Activated T-cell treated with anti-CD3 and anti-CD28 coated beads, Interleukin-2, amount 50 U/mL, for 24 hours (primary cell): ENCODE measurements around the gene BAIAP2L2.
"Not testable (repeated sequence)": the region's sequence is repeated elsewhere in the genome, so short reads cannot be mapped to it uniquely, and the experiment has no call there.

Experiments
- DNase-seq: peaks from one replicate; pipeline ENCODE4 v3.0.0-alpha.2; 2020
- H3K27ac Mint-ChIP-seq: 2 replicates; pipeline ENCODE4 v1.8.0; 2020; ENCODE audit warnings: mild to moderate bottlenecking, mixed read lengths
- H3K27me3 Mint-ChIP-seq: 2 replicates; pipeline ENCODE4 v1.8.0; 2020; ENCODE audit warnings: mixed read lengths
- H3K36me3 Mint-ChIP-seq: 2 replicates; pipeline ENCODE4 v1.8.0; 2020; ENCODE audit warnings: low read depth, mixed read lengths
- H3K4me1 Mint-ChIP-seq: 2 replicates; pipeline ENCODE4 v1.8.0; 2020; ENCODE audit warnings: low read depth, mixed read lengths
- H3K4me3 Mint-ChIP-seq: 2 replicates; pipeline ENCODE4 v1.8.0; 2020; ENCODE audit warnings: mild to moderate bottlenecking, moderate library complexity, mixed read lengths
- H3K9me3 Mint-ChIP-seq: 2 replicates; pipeline ENCODE4 v1.8.0; 2020; ENCODE audit warnings: mixed read lengths

Gene BAIAP2L2

DNA sequence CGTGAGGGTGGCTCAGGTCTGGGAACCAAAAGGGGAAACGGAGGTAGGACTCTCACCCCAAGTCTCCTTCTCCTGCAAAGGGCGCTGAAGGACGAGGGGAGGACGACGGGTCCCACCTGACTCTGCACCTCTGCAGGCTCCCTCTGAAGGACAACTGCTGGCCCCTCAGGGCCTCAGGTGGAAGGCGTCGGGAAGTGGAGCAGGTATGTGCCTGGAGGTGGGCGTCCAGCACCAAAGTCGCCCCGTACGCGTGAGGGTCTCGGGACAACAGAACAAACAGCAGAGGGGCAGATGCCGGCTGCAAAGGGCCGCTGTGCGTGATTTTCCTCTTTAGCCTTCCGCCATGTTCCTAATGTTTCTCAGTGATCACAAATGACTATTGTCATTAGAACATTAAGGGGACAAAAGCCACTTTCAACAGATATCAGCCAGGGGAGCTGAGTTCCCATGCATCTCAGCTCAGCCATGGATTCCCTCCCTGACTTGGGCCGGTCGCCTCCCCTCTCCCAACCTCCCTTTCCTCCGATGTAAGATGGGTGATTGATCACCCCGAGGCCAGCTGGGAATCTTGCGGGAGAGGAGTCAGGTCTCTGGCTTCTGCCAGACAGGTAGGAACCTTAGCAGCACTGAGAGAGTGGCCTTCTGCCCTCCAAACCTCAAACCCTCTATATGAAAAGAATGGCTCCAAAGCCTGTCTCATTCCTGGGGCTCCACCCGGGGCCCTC lies 27.3 kb downstream of the BAIAP2L2 start:
- H3K4me3 Mint-ChIP-seq = no peak overlapping the region
- H3K27ac Mint-ChIP-seq = no peak overlapping the region
- no peaks in the 10 kb centered on the region for H3K36me3 Mint-ChIP-seq
- no peaks in the 10 kb centered on the region for H3K9me3 Mint-ChIP-seq
- DNase-seq = no peak
- peaks cover 40% of the 10 kb centered on the region for H3K27me3 Mint-ChIP-seq
- peaks cover 3% of the 10 kb centered on the region for H3K4me1 Mint-ChIP-seq

DNA sequence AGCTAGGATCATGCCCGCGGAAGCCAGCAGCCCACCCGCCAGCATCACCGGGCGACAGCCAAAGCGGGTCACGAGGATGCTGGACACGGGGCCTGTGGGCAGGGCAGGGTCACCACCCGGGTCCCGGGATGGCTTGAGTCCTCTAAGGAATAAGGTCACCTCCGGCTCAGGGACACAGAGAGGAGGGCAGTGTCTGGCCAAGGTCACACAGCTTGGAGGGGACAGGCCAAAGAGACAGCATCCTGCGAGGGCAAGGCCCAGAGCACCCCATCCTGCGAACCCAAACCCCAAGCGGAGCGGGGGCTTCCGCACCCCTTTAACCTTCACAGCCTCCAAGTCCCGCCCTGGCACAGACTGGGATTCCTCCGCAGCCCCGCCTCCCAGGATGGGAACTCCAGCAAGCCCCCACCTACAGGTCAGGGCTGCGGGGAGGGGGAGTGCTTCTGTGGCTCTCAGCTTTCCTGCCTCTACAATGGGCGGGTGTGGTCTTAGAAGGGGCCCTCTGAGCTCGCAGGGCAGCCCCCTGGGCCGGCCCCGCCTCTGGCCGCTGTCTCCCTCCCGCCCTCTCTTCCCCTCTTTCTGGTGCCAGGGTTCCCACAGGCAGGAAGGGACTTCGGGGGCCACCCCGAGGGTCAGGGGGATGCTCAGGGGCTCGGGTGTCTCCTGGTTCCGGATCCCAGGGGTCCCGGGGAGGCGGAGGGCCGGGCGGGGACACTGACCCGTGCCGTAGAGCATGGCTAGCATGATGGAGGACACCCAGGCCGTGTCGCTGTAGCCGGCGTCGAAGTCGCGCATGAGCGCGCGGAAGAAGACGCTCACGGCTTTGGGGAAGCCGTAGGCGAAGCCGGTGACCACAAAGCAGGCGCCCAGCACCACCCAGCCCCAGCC lies 28.3 kb downstream of the BAIAP2L2 start:
- Mint-ChIP-seq H3K9me3 (no peaks in the 10 kb centered on the region), H3K4me3 (no peak overlapping the region), H3K27me3 (peaks cover 32% of the 10 kb centered on the region), H3K36me3 (no peaks in the 10 kb centered on the region), H3K27ac (no peak overlapping the region), H3K4me1 (peaks cover 3% of the 10 kb centered on the region)
- DNase-seq = peak; percentile 44

DNA sequence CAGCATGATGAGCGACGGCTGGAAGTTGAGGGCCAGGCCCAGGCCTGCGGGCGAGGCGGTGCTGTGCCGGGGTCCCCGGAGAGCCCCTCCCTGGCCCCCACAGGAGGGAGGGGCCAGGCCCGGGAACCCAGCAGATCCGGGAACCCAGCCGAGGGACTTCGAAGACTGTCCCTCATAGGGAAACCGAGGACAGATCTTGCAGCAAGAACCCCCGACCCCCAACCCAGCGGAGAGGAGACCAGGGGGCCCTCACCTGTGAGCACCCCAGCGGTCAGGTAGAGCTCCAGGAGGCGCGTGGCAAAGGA lies 28.9 kb downstream of the BAIAP2L2 start:
- no peak overlapping the region for H3K27ac Mint-ChIP-seq
- no peaks in the 10 kb centered on the region for H3K9me3 Mint-ChIP-seq
- DNase-seq = no peak
- peaks cover 32% of the 10 kb centered on the region for H3K27me3 Mint-ChIP-seq
- H3K36me3 Mint-ChIP-seq = no peaks in the 10 kb centered on the region
- H3K4me1 Mint-ChIP-seq = peaks cover 3% of the 10 kb centered on the region
- H3K4me3 Mint-ChIP-seq = no peak overlapping the region

DNA sequence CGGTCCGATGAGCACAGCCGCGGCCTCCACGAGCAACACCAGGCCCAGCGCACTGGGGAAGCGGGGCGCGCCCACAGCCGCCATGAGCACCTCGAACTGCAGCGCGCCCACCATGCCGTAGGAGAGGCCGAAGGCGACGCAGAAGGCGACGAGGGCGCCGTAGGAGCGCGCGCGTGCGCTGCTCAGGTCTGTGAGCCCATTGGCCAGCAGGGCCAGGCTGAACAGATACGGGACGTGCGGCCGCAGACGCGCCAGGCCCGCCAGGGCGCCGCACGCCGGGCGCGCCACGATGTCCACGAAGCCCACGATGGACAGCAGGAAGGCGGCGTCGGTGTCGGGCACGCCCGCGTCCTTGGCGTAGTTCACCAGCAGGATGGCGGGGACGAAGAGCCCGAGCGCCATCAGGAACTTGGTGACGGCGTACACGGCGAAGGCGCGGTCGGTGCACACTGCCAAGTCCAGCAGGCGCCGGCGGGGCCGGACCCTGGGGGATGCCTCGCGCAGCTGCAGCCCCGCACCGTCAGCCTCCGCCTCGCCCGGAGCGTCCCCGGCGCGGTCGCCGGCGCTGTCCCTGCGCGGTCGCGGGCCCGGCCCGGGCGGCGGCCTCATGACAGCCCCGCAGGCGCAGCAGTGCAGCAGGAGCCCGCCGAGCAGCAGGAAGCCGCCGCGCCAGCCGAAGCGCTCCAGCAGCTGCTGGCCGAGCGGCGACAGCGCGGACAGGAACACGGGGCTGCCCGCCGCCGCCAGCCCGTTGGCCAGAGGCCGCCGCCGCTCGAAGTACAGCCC lies 29.4 kb downstream of the BAIAP2L2 start:
- Mint-ChIP-seq H3K27me3 (peaks cover 32% of the 10 kb centered on the region), H3K9me3 (no peaks in the 10 kb centered on the region), H3K4me1 (peaks cover 3% of the 10 kb centered on the region), H3K4me3 (no peak overlapping the region), H3K27ac (no peak overlapping the region), H3K36me3 (peaks cover under 1% of the 10 kb centered on the region)
- DNase-seq = peak; percentile 49

DNA sequence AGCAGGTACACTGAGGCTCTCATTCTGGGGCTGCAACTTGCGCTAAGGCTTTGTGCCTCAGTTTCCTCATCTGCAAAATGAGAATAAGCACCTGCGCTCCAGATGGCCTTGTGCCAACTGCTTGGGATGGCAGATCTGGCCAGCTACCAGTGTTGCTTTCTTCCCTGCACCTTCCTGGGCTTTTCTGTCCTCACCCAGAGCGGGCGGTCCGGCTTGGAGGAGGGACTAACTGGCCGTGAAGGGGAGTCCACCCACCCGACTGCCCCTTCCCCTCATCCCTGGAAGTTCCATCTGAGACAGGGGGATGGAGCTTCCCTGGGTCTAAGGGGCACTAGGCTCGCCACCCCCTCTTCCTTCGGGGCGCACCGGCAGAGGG lies 30.0 kb downstream of the BAIAP2L2 start:
- H3K27me3 Mint-ChIP-seq = peaks cover 32% of the 10 kb centered on the region
- H3K27ac Mint-ChIP-seq = no peak overlapping the region
- no peak for DNase-seq
- H3K4me3 Mint-ChIP-seq = no peak overlapping the region
- no peaks in the 10 kb centered on the region for H3K9me3 Mint-ChIP-seq
- H3K4me1 Mint-ChIP-seq = peaks cover 3% of the 10 kb centered on the region
- H3K36me3 Mint-ChIP-seq = peaks cover 4% of the 10 kb centered on the region

DNA sequence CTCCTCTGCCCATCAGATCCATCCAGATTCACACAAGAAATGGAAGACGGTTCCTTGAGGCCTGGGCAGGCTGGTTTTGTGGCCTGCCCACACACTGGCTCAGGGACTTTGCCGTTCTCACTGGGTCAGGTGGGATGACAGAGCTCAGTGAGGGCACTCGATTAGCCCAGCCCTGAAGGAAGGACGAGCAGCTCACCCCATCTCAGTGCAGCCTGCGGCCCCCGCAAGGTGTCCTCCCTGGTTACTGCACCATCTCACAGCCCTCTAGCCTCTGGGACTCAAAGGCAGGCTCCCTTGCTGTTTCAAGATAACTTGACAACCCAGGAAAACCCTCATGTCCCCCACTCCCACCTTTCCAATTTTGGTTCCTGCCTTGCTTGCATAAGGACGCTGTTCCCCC lies 30.7 kb downstream of the BAIAP2L2 start:
- no peak for DNase-seq
- Mint-ChIP-seq H3K36me3 (peaks cover 4% of the 10 kb centered on the region), H3K4me1 (peaks cover 3% of the 10 kb centered on the region), H3K27ac (no peak overlapping the region), H3K4me3 (no peak overlapping the region), H3K9me3 (no peaks in the 10 kb centered on the region), H3K27me3 (peaks cover 32% of the 10 kb centered on the region)

DNA sequence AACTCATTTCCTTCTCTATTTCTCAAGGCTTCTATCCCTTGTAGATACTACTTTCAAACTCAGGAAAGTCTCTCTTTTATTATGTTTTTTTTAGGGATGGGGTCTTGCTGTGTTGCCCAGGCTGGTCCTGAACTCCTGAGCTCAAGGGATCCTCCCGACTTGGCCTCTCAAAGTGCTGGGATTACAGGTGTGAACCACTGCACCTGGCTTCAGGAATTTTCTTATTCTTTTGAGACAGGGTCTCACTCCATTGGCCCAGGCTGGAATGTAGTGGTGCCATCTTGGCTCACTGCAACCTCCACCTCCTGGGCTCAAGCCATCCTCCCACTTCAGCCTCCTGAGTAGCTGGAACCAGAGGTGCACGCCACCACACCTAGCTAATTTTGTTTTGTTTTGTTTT lies 31.3 kb downstream of the BAIAP2L2 start:
- not testable (repeated sequence) for DNase-seq, H3K27ac Mint-ChIP-seq, H3K9me3 Mint-ChIP-seq, H3K4me3 Mint-ChIP-seq, H3K36me3 Mint-ChIP-seq, H3K4me1 Mint-ChIP-seq
- peaks cover 32% of the 10 kb centered on the region for H3K27me3 Mint-ChIP-seq

DNA sequence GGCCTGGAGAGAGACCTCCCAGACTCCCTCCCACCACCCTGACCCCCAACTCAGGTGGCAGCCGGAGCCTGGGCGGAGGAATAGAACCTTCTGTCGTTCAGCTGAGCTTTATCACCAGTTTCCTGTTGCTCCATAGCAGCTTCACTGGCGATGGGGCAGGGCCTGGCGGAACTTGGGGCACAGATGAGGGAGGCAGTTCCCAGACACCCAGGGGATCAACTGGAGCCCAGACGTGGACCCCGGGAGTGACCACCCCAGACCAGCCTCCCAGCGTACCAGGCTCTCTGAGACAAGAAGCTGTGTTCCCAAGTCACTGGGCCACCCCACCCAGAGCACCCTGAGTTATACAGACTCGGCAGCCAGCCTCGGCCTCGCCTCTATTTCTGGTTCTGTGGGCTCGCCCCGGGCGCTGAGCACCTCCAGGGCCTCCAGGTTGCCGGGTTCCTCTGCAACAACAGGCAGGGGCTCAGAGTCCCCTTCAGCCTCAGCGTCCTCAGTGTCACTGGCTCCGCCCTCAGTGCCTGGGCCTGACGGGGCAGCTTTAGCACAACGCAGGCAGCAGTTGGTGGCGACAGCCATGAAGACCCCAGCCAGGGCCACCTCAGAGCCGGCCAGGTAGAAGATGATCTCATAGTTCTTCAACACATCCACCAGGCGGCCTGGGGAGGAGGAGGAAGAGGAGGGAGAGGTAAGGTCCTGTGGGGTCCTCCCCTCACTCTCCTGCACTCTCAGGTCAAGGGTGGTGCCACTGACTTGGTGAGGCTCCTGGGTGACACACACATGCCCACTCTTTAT lies 32.2 kb downstream of the BAIAP2L2 start:
- Mint-ChIP-seq H3K27ac (no peak overlapping the region), H3K4me1 (peaks cover 3% of the 10 kb centered on the region), H3K9me3 (no peaks in the 10 kb centered on the region), H3K36me3 (peaks cover 15% of the 10 kb centered on the region), H3K27me3 (peaks cover 29% of the 10 kb centered on the region), H3K4me3 (no peak overlapping the region)
- DNase-seq = no peak

DNA sequence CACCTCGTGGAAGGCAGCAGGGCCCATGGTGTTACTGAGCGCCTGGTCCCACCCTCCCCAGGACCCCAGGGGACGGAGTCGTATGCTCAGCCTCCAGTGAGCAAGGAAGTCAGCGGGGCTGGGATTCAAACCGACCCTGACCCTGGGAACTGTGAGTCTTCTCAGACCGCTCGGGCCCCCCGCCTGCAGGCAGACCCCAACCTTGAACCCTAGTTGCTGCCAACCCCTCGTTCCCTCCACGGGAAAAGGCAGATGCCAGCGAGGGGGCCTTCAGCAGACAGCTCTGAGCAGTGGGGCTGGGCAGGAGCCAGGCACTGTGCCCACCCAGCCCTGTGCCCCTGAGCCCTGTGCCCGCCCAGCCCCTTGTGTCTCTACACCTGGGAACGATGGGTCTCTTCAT lies 32.9 kb downstream of the BAIAP2L2 start:
- no peak for DNase-seq
- peaks cover 24% of the 10 kb centered on the region for H3K27me3 Mint-ChIP-seq
- no peak overlapping the region for H3K27ac Mint-ChIP-seq
- H3K36me3 Mint-ChIP-seq = peaks cover 22% of the 10 kb centered on the region
- H3K4me3 Mint-ChIP-seq = no peak overlapping the region
- H3K9me3 Mint-ChIP-seq = no peaks in the 10 kb centered on the region
- peaks cover 3% of the 10 kb centered on the region for H3K4me1 Mint-ChIP-seq

DNA sequence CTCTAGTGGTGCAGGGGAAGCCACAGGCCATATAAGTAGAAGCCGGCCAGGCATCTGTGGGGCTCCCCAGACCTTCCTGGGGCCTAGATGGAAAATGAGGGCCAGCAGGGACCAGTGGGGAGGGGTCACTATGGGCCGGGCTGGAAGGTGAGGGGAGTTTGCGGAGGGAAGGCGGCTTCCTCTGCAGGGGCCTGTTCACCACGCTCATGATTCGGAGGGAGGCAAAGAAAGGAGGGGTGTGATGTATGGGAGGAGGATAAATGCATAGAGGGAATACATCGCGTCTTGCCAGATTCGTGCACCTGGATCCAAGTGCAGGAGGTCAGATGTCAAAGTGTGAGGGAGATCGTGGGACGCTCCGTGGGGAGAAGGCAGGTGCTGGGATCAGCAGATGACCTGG lies 33.4 kb downstream of the BAIAP2L2 start:
- Mint-ChIP-seq H3K27me3 (peaks cover 20% of the 10 kb centered on the region), H3K27ac (no peak overlapping the region), H3K4me3 (no peak overlapping the region), H3K4me1 (peaks cover 3% of the 10 kb centered on the region), H3K36me3 (peaks cover 27% of the 10 kb centered on the region), H3K9me3 (no peaks in the 10 kb centered on the region)
- DNase-seq = no peak

DNA sequence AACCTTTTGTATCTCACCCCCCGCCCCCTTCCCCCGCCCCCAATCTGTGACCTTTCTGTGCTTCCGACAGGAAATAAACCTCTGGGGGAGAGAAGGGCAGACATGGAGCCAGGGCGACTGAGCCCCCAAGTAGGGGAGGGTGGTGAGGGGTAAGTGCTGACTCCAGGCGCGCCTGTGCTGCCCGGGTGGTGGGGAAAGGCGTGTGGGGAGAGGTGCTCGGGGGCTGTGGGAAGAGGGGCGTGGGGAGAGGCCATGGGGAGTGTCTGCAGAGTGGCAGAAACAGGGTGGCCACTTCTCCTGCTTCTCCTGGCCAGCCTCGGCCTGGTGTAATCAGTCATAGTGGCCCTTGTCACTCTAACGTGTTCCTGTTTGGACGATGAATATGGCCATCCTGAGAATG lies 34.5 kb downstream of the BAIAP2L2 start:
- Mint-ChIP-seq H3K9me3 (no peaks in the 10 kb centered on the region), H3K27me3 (peaks cover 14% of the 10 kb centered on the region), H3K27ac (no peak overlapping the region), H3K4me3 (no peak overlapping the region), H3K36me3 (peaks cover 38% of the 10 kb centered on the region), H3K4me1 (no peaks in the 10 kb centered on the region)
- DNase-seq = no peak

DNA sequence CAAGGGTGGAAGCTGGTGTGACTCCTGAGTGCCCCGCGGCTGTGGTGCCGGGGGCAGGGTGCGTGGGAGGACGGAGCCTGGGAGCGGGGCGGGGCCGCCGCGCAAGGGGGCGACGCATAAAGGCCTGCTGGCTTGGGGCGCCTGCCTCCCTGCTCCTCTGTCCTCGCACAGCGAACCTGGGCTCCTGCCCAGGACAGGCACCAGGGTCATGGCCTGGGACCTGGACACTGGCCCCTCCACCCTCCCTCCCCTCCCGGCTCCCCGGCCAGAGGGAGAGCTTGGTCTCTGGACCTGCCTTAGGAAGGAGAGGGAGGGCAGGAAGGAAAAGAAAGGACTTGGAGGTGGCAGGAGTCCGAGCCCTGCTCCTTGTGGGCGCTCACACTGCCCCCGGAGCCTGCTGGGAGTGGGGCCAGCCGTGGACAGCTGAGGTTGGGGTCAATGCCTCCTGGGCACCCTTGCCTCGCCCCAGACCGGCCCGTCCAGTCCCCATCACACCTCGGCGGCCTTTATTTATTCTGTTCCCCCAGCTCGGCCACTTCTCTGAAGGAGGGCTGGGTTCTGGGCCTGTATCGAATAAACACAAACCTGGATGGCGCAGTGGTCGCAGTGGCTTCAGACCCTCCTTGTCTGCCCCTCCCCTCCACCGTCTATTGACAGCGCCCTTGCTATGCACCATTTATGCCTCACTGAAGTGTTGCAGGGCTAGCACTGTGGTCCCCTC lies 35.2 kb downstream of the BAIAP2L2 start:
- no peaks in the 10 kb centered on the region for H3K4me1 Mint-ChIP-seq
- peaks cover 8% of the 10 kb centered on the region for H3K27me3 Mint-ChIP-seq
- no peak overlapping the region for H3K4me3 Mint-ChIP-seq
- H3K36me3 Mint-ChIP-seq = peaks cover 44% of the 10 kb centered on the region
- no peak overlapping the region for H3K27ac Mint-ChIP-seq
- DNase-seq = no peak
- H3K9me3 Mint-ChIP-seq = no peaks in the 10 kb centered on the region

DNA sequence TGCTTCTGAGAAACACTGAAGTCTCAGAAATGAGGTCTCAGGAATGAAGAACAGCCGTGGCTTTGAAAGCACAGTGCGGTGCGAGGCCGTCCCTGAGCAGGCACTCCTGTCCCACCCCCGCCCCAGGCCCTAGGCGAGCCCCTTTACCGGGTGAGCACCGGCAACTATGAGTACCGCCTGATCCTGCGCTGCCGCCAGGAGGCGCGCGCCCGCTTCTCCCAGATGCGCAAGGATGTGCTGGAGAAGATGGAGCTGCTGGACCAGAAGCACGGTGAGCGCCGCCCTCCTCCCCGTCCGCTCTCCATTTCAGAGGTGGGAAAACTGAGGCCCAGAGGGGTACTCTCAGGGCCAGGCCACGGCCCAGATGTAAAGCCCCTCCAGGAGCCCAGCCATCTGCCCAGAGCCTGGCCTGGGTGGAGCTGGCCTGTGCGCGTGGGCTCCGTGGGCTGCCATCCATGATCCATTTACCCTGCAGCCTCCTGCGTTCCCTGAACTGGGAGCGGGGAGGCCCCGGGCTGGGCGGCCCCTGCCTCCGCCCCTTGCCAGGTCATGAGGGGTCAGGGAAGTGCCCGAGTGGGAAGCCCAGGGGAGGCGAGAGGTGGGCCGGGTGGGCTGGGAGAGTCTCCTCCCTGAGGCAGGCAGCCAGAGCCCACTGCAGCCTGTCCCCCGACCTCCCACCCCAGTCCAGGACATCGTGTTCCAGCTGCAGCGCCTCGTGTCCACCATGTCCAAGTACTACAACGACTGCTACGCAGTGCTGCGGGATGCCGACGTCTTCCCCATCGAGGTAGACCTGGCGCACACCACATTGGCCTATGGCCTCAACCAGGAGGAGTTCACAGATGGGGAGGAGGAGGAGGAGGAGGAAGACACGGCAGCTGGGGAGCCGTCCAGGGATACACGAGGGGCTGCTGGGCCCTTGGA lies 36.0 kb downstream of the BAIAP2L2 start:
- Mint-ChIP-seq H3K27ac (no peak overlapping the region), H3K4me1 (no peaks in the 10 kb centered on the region), H3K9me3 (no peaks in the 10 kb centered on the region), H3K36me3 (peaks cover 52% of the 10 kb centered on the region), H3K27me3 (peaks cover under 1% of the 10 kb centered on the region), H3K4me3 (no peak overlapping the region)
- DNase-seq = no peak
